Aorta (tissue), 5 donors: ENCODE data around the gene AMBRA1. TPM values are rescaled to one million over a fixed set of nuclear protein-coding genes. Genes with fewer than 3 reads are reported as not detected.

Experiments
- ATAC-seq: fragments of 200-7000 bp; cut with Tn5 transposase; one replicate; pipeline ENCODE4 v1.9.1; 2022; ENCODE audit warnings: moderate library complexity; ENCODE audit not compliant: low FRiP score
- DNase-seq, 2 donors: peaks; one replicate each; pipeline ENCODE4 v3.0.0-alpha.2; 2020
- H3K27ac ChIP-seq, 2 donors: one replicate each; pipeline ENCODE4 v1.5.1; 2013; ENCODE audit warnings: low read length in 2 of 2, mild to moderate bottlenecking in 2 of 2, moderate library complexity in 2 of 2, control low read depth in 1 of 2, inconsistent platforms in 1 of 2, low read depth in 1 of 2
- H3K27me3 ChIP-seq, 2 donors: one replicate each; pipeline ENCODE4 v1.6.1; 2013; ENCODE audit warnings: control low read depth in 1 of 2, low read length in 1 of 2, mild to moderate bottlenecking in 1 of 2, moderate library complexity in 1 of 2; ENCODE audit not compliant: insufficient read depth in 2 of 2, control insufficient read depth in 1 of 2
- H3K36me3 ChIP-seq, 2 donors: one replicate each; pipeline ENCODE4 v1.6.1; 2013; ENCODE audit warnings: control low read depth in 1 of 2, low read length in 1 of 2, mild to moderate bottlenecking in 1 of 2; ENCODE audit not compliant: insufficient read depth in 2 of 2, control insufficient read depth in 1 of 2
- H3K4me1 ChIP-seq, 2 donors: one replicate each; pipeline ENCODE4 v1.6.1; 2013; ENCODE audit warnings: low read length in 2 of 2, control low read depth in 1 of 2, mild to moderate bottlenecking in 1 of 2, moderate library complexity in 1 of 2; ENCODE audit not compliant: insufficient read depth in 2 of 2, control insufficient read depth in 1 of 2
- H3K4me3 ChIP-seq, 2 donors: one replicate each; pipeline ENCODE4 v1.5.1; 2013; ENCODE audit warnings: low read length in 2 of 2, control low read depth in 1 of 2, mild to moderate bottlenecking in 1 of 2
- H3K9me3 ChIP-seq: one replicate; pipeline ENCODE4 v1.6.1; 2013; ENCODE audit warnings: mild to moderate bottlenecking, low read length; ENCODE audit not compliant: control insufficient read depth
- WGBS, 2 donors: extraction: QIAGEN DNeasy Blood & Tissue Kit; methylation state at CpG; one replicate each; pipeline ENCODE4 v1.1.7; 2013; 5-methylcytosine and 5-hydroxymethylcytosine counted together
- intact Hi-C, 2 donors: fragments of 100-400 bp; cut with DNase I; formaldehyde crosslinking; loops; one replicate each; pipeline versions ENCODE4 v1.14.2 to v1.15.0; 2022
- polyA plus RNA-seq, 2 donors: library from polyadenylated mRNA; stranded (reverse); fragments of 200-250 nt; gene quantifications; one replicate each; pipeline ENCODE4 v1.2.3, GENCODE V29; 2013
- total RNA-seq, 2 donors: library from RNA; stranded (reverse); fragmentation: NEBNext Ultra II Directional; extraction: Animal tissue kit (Norgen Biotek cat#: 25700); gene quantifications; one replicate each; pipeline ENCODE4 v1.2.1, GENCODE V29; 2021
- donor health status: healthy with polysubstance abuse.
- donor health status: Bipolar disorder and iron deficiency.
- donor health status: DM: no; HTN: no; CAD: no.
- donor health status: DM: no; HTN: no; CAD: no.
- donor health status: DM: yes; HTN: yes; CAD: no.

The AMBRA1 gene
- total and polyA plus RNA-seq, 4 donors, result 2.6 to 35.0 (median 16.8) TPM

- WGBS, 2 donors, result 95 to 96% methylated on average over 22 of the region's 22 CpGs
- Histone ChIP-seq H3K36me3 (peaks cover 0 to 3% of the 10 kb centered on the region in 2 donors), H3K27ac (no peak overlapping the region), H3K4me3 (no peak overlapping the region), H3K9me3 (no peaks in the 10 kb centered on the region), H3K4me1 (no peaks in the 10 kb centered on the region), H3K27me3 (no peaks in the 10 kb centered on the region)
- intact Hi-C loops, result no loop called here
- ATAC-seq, result no peak
- no peak for DNase-seq
These were observed 39.7 kb upstream of the AMBRA1 start for GRCh38 chr11:46633291-46634217.

- H3K4me3 ChIP-seq, result no peak overlapping the region
- no peak for DNase-seq
- H3K9me3 ChIP-seq, result no peaks in the 10 kb centered on the region
- no peaks in the 10 kb centered on the region for H3K4me1 ChIP-seq
- WGBS, 2 donors, result 86 to 96% methylated on average over 1 of the region's 1 CpG
- H3K27me3 ChIP-seq, result no peaks in the 10 kb centered on the region
- H3K36me3 ChIP-seq, result peaks cover 0 to 3% of the 10 kb centered on the region in 2 donors
- ATAC-seq, result no peak
- no peak overlapping the region for H3K27ac ChIP-seq
- intact Hi-C loops, result no loop called here
These were observed 38.7 kb upstream of the AMBRA1 start for GRCh38 chr11:46632502-46632901.

GRCh38 chr11:46631676-46632075, 37.9 kb upstream of the AMBRA1 start:
- no peak for DNase-seq
- peaks cover 0 to 3% of the 10 kb centered on the region in 2 donors for H3K36me3 ChIP-seq

GRCh38 chr11:46630237-46630636, 36.4 kb upstream of the AMBRA1 start:
- Histone ChIP-seq H3K27ac (no peak overlapping the region), H3K9me3 (no peaks in the 10 kb centered on the region), H3K4me1 (no peaks in the 10 kb centered on the region), H3K4me3 (no peak overlapping the region), H3K27me3 (no peaks in the 10 kb centered on the region), H3K36me3 (peaks cover 3 to 5% of the 10 kb centered on the region in 2 donors)
- no peak for ATAC-seq
- DNase-seq, result no peak
- 99 to 100% methylated on average over 1 of the region's 1 CpG for WGBS, 2 donors
- intact Hi-C loops, result no loop called here

More at GRCh38 chr11:46631676-46632075, 37.9 kb upstream of the AMBRA1 start:
- H3K27me3 ChIP-seq, result no peaks in the 10 kb centered on the region
- H3K27ac ChIP-seq, result no peak overlapping the region
- no peak for ATAC-seq
- no peaks in the 10 kb centered on the region for H3K4me1 ChIP-seq
- no peaks in the 10 kb centered on the region for H3K9me3 ChIP-seq
- intact Hi-C loops, result no loop called here
- no peak overlapping the region for H3K4me3 ChIP-seq
- WGBS, 2 donors, result 90 to 97% methylated on average over 2 of the region's 2 CpGs

- WGBS, 2 donors, result 83 to 87% methylated on average over 6 of the region's 6 CpGs
These were observed 35.1 kb upstream of the AMBRA1 start for GRCh38 chr11:46628961-46629360.

GRCh38 chr11:46625406-46625805, 31.6 kb upstream of the AMBRA1 start:
- Histone ChIP-seq H3K27me3 (no peaks in the 10 kb centered on the region), H3K36me3 (peaks cover 4 to 5% of the 10 kb centered on the region in 2 donors), H3K4me3 (no peak overlapping the region), H3K4me1 (no peaks in the 10 kb centered on the region), H3K9me3 (no peaks in the 10 kb centered on the region), H3K27ac (no peak overlapping the region)
- 83 to 89% methylated on average over 3 of the region's 3 CpGs for WGBS, 2 donors
- intact Hi-C loops, result no loop called here
- ATAC-seq (no peak), DNase-seq (no peak)

More at GRCh38 chr11:46628961-46629360, 35.1 kb upstream of the AMBRA1 start:
- ATAC-seq (no peak), DNase-seq (no peak)
- Histone ChIP-seq H3K27me3 (no peaks in the 10 kb centered on the region), H3K27ac (no peak overlapping the region), H3K9me3 (no peaks in the 10 kb centered on the region), H3K36me3 (peaks cover 5 to 7% of the 10 kb centered on the region in 2 donors), H3K4me1 (no peaks in the 10 kb centered on the region), H3K4me3 (no peak overlapping the region)
- intact Hi-C loops, result no loop called here

- no peaks in the 10 kb centered on the region for H3K36me3 ChIP-seq
- peaks cover 0 to 2% of the 10 kb centered on the region in 2 donors for H3K4me1 ChIP-seq
- ATAC-seq (no peak), DNase-seq (no peak)
- H3K4me3 ChIP-seq, result peak overlapping the region in 1 of 2 donors; percentile 95
- intact Hi-C loops, result loop anchor here in 1 of 2 donors (5.0 to 10.0 kb wide), 2 partner anchors 74 to 227 kb away; partner anchors contain the start of gene CHRM4
- 66 to 67% methylated on average over 6 of the region's 6 CpGs for WGBS, 2 donors
- H3K27me3 ChIP-seq, result no peaks in the 10 kb centered on the region
- no peak overlapping the region for H3K27ac ChIP-seq
- H3K9me3 ChIP-seq, result no peaks in the 10 kb centered on the region
These were observed 25.0 kb upstream of the AMBRA1 start for GRCh38 chr11:46618837-46619236.

GRCh38 chr11:46617972-46618314, 24.1 kb upstream of the AMBRA1 start:
- no peaks in the 10 kb centered on the region for H3K27me3 ChIP-seq
- 1 to 2% methylated on average over 9 of the region's 9 CpGs for WGBS, 2 donors
- no peak for DNase-seq
- peak overlapping the region; percentile 80 to 96 for H3K27ac ChIP-seq
- H3K4me3 ChIP-seq, result peak overlapping the region; percentile 95 to 100
- intact Hi-C loops, result loop anchor here in 1 of 2 donors (5.0 to 10.0 kb wide), 2 partner anchors 73 to 226 kb away; partner anchors contain the start of gene CHRM4
- no peaks in the 10 kb centered on the region for H3K9me3 ChIP-seq
- no peaks in the 10 kb centered on the region for H3K36me3 ChIP-seq
- ATAC-seq, result no peak
- peaks cover 0 to 2% of the 10 kb centered on the region in 2 donors for H3K4me1 ChIP-seq
